Measurements from ENCODE around the gene RAB20. TPM values are rescaled to one million over a fixed set of nuclear protein-coding genes. Genes with fewer than 3 reads are reported as not detected.

RAB20 gene
- total RNA-seq, 2 donors from 2014 or later = 32.1 to 38.0 TPM

DNA sequence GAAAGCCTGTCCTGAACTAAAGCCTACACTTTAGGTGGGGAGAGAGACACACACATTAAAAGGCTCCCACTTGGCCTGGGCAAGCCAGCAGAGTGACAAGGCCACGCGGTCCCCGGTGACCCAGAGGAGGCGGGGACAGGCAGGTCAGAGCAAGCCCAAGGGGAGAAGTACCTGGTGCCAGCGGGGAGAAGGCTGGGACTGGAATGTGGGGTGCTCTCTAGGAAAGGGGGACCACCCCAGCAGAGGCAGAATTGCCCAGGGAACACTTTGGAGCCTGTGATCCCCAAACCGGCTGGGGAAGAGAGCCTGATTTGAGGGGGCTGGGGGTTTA, 82.3 kb downstream of the RAB20 start:
- DNase-seq = no peak
- TF ChIP-seq, protein P1, sequence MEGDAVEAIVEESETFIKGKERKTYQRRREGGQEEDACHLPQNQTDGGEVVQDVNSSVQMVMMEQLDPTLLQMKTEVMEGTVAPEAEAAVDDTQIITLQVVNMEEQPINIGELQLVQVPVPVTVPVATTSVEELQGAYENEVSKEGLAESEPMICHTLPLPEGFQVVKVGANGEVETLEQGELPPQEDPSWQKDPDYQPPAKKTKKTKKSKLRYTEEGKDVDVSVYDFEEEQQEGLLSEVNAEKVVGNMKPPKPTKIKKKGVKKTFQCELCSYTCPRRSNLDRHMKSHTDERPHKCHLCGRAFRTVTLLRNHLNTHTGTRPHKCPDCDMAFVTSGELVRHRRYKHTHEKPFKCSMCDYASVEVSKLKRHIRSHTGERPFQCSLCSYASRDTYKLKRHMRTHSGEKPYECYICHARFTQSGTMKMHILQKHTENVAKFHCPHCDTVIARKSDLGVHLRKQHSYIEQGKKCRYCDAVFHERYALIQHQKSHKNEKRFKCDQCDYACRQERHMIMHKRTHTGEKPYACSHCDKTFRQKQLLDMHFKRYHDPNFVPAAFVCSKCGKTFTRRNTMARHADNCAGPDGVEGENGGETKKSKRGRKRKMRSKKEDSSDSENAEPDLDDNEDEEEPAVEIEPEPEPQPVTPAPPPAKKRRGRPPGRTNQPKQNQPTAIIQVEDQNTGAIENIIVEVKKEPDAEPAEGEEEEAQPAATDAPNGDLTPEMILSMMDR (IDR thresholded peaks at IDR 0.05) = no peak
- Histone ChIP-seq H3K4me3 (no peak overlapping the region), H3K9ac (ENCODE audit: low read depth in 2 of 2, low read length in 2 of 2) (no peak overlapping the region), H3K4me1 (no peaks in the 10 kb centered on the region), H3K27ac (no peak overlapping the region), H3K27me3 (no peaks in the 10 kb centered on the region), H3K36me3 (no peaks in the 10 kb centered on the region), H3K9me3 (no peaks in the 10 kb centered on the region)
- intact Hi-C loops (cut with DNase I) = no loop called here

DNA sequence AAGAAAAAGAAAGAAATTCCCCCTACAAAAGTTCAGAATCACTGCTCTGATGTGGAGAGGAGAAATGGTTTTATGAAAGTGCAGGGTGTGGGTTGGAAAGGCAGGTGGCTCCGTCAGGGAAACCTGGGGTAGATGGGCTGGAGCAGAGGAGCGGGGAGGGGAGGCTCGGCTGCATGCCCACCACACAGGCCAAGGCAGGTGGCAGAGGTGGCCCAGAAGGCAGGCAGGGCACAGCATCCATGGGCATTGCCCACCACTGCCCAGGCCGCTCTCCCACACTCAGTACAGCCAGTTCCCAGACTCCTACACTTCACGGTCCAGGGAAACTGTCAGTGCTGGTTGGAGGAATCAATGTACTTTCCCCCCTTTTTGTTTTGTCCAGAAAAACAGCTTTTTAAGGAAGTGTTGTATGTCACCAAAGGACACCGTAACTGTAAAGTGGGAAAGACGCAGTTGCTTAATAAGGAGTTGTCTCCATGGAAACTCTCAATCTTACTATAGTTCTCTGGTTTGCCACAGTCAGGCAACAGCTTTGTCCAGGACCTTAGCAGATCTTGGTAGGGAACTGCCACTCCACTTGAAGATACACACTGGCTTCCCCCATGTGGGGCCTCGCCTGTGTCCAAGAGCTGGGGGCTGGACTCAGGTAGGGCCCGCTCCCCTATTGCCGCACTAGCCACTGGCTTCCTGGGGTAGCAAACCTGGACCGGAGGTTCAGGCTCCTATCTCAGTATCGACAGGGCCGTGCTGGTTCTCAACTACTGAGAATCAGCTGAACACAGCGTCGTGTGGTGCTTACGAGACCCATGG, 82.9 kb downstream of the RAB20 start:
- no peaks in the 10 kb centered on the region for H3K27me3 ChIP-seq
- TF ChIP-seq, protein P1 (IDR thresholded peaks at IDR 0.05) = no peak
- DNase-seq = no peak
- H3K9me3 ChIP-seq = no peaks in the 10 kb centered on the region
- H3K4me3 ChIP-seq = no peak overlapping the region
- H3K9ac ChIP-seq (ENCODE audit: low read depth in 2 of 2, low read length in 2 of 2) = no peak overlapping the region
- intact Hi-C loops (cut with DNase I) = no loop called here
- no peak overlapping the region for H3K27ac ChIP-seq
- no peaks in the 10 kb centered on the region for H3K4me1 ChIP-seq
- no peaks in the 10 kb centered on the region for H3K36me3 ChIP-seq

DNA sequence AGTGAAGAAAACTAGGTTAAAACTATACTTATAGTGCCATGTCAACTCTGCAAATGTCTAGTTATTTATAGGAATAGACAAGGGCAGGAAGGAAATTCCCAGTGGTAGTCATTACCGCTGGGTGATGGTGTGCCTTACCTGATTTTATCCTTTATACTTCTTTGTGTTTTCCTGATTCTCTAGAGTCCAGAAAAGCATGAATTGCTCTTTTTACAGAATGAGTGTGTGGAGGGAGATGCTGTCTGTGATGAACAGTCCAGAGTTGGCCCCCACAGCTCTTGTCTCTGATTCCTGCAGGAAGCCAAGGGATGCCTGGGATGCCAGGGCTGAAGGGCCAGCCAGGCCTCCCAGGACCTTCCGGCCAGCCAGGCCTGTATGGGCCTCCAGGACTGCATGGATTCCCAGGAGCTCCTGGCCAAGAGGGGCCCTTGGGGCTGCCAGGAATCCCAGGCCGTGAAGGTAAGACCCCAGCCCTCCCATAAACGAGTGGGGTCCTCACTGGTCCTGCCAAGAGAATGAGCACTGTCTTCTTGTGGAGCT, 83.7 kb downstream of the RAB20 start:
- Histone ChIP-seq H3K4me3 (no peak overlapping the region), H3K4me1 (no peaks in the 10 kb centered on the region), H3K9ac (ENCODE audit: low read depth in 2 of 2, low read length in 2 of 2) (no peak overlapping the region), H3K27me3 (no peaks in the 10 kb centered on the region), H3K9me3 (no peaks in the 10 kb centered on the region), H3K27ac (no peak overlapping the region), H3K36me3 (no peaks in the 10 kb centered on the region)
- intact Hi-C loops (cut with DNase I) = no loop called here
- TF ChIP-seq, protein P1 (IDR thresholded peaks at IDR 0.05) = no peak
- DNase-seq = no peak

DNA sequence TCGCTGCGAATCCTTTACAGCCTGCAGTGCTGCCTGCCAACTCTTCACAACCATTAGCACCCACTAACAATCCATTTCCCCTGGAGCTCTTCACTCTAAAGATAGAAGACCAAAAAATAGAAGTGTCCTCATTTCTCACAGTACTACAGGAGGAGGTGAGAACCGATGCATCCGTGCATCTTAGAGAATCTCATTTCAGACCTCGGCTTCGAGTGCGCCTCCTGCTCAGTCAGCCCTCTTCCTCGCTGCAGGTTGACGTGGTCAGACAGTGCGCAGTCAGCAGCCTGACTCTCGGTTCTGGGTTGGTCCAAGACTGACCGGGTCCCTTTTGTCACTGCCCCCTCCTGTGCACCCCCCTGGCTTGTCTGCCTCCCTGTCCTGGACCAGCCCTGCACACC, 85.3 kb downstream of the RAB20 start:
- Histone ChIP-seq H3K27me3 (no peaks in the 10 kb centered on the region), H3K9ac (ENCODE audit: low read depth in 2 of 2, low read length in 2 of 2) (no peak overlapping the region), H3K4me1 (no peaks in the 10 kb centered on the region), H3K27ac (no peak overlapping the region), H3K9me3 (no peaks in the 10 kb centered on the region), H3K4me3 (no peak overlapping the region), H3K36me3 (no peaks in the 10 kb centered on the region)
- DNase-seq = no peak
- intact Hi-C loops (cut with DNase I) = no loop called here
- TF ChIP-seq, protein P1 (IDR thresholded peaks at IDR 0.05) = no peak

DNA sequence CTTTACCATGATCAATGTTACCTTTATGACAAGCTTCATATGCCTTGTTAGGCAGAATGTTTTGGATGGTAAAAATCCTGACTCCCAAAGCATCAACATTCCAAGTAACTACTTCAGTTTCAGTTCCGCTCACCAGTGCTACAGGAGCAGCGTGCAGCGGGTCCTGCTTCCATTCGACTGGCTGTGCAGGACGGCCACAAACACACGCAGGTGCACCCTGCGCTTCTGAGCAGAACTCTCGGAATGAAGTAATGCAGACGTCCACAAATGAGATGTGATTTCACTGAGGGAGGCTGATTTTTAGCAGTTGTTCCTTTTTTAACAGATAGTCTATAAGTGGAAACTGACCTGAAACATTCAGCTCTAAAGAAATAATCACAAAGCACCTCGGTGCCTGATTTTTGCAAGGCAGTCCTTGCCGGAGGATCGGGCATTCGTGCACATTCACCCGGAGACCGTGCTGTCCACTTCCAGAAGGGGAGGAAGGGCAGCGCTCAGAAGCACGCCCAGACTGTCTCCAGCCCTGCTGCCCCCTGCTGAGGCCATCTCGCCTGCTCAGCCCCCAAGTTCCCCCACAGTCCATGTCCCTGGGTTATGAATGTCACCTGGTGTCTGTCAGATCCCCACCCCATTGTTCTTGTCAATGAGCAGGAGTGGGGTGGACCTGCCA, 85.8 kb downstream of the RAB20 start:
- no peak overlapping the region for H3K9ac ChIP-seq (ENCODE audit: low read depth in 2 of 2, low read length in 2 of 2)
- no peaks in the 10 kb centered on the region for H3K4me1 ChIP-seq
- TF ChIP-seq, protein P1 (IDR thresholded peaks at IDR 0.05) = no peak
- H3K36me3 ChIP-seq = no peaks in the 10 kb centered on the region
- H3K27me3 ChIP-seq = no peaks in the 10 kb centered on the region
- no peaks in the 10 kb centered on the region for H3K9me3 ChIP-seq
- H3K27ac ChIP-seq = no peak overlapping the region
- intact Hi-C loops (cut with DNase I) = no loop called here
- no peak for DNase-seq
- no peak overlapping the region for H3K4me3 ChIP-seq

Data from colonic mucosa (tissue), 4 donors.